ENCODE results near the gene VPS8.

The VPS8 gene

GRCh38 chr3:184908859-184909258, 96.9 kb downstream of the VPS8 start:
- TF ChIP-seq CTCF (IDR thresholded peaks at IDR 0.05; ENCODE audit: low read depth, low read length, missing control alignments): no peak
- in situ Hi-C loops (cut with HindIII; ENCODE audit: low pct_ligation_motif_present, low sequenced_read_pairs): no loop called here
- Histone ChIP-seq H3K27me3 (replicated peaks) (no peaks in the 10 kb centered on the region), H3K36me3 (replicated peaks) (no peaks in the 10 kb centered on the region), H3K27ac (no peak overlapping the region), H3K4me3 (ENCODE audit: low read depth, low read length) (no peak overlapping the region)
- no peak for DNase-seq

GRCh38 chr3:184910664-184911063, 98.7 kb downstream of the VPS8 start:
- Histone ChIP-seq H3K27ac (no peak overlapping the region), H3K4me3 (ENCODE audit: low read depth, low read length) (no peak overlapping the region), H3K36me3 (replicated peaks) (no peaks in the 10 kb centered on the region), H3K27me3 (replicated peaks) (no peaks in the 10 kb centered on the region)
- DNase-seq: no peak
- no peak for TF ChIP-seq CTCF (IDR thresholded peaks at IDR 0.05; ENCODE audit: low read depth, low read length, missing control alignments)
- in situ Hi-C loops (cut with HindIII; ENCODE audit: low pct_ligation_motif_present, low sequenced_read_pairs): no loop called here

- Histone ChIP-seq H3K4me3 (ENCODE audit: low read depth, low read length) (no peak overlapping the region), H3K27ac (no peak overlapping the region), H3K27me3 (replicated peaks) (no peaks in the 10 kb centered on the region), H3K36me3 (replicated peaks) (no peaks in the 10 kb centered on the region)
- DNase-seq: no peak
- in situ Hi-C loops (cut with HindIII; ENCODE audit: low pct_ligation_motif_present, low sequenced_read_pairs): no loop called here
- no peak for TF ChIP-seq CTCF (IDR thresholded peaks at IDR 0.05; ENCODE audit: low read depth, low read length, missing control alignments)
These were observed 99.6 kb downstream of the VPS8 start for GRCh38 chr3:184911570-184911969.

GRCh38 chr3:184912163-184912562, 100.2 kb downstream of the VPS8 start:
- no peaks in the 10 kb centered on the region for H3K27me3 ChIP-seq (replicated peaks)
- no peak for DNase-seq
- no peak overlapping the region for H3K27ac ChIP-seq
- in situ Hi-C loops (cut with HindIII; ENCODE audit: low pct_ligation_motif_present, low sequenced_read_pairs): no loop called here
- no peak overlapping the region for H3K4me3 ChIP-seq (ENCODE audit: low read depth, low read length)
- H3K36me3 ChIP-seq (replicated peaks): no peaks in the 10 kb centered on the region
- TF ChIP-seq CTCF (IDR thresholded peaks at IDR 0.05; ENCODE audit: low read depth, low read length, missing control alignments): no peak

GRCh38 chr3:184914628-184915027, 102.7 kb downstream of the VPS8 start:
- in situ Hi-C loops (cut with HindIII; ENCODE audit: low pct_ligation_motif_present, low sequenced_read_pairs): no loop called here
- DNase-seq: peak; percentile 47
- Histone ChIP-seq H3K4me3 (ENCODE audit: low read depth, low read length) (no peak overlapping the region), H3K27me3 (replicated peaks) (no peaks in the 10 kb centered on the region), H3K36me3 (replicated peaks) (no peaks in the 10 kb centered on the region), H3K27ac (peak overlapping the region; percentile 55)
- TF ChIP-seq CTCF (IDR thresholded peaks at IDR 0.05; ENCODE audit: low read depth, low read length, missing control alignments): no peak

GRCh38 chr3:184918750-184919149, 106.8 kb downstream of the VPS8 start:
- no peak for DNase-seq
- H3K27me3 ChIP-seq (replicated peaks): no peaks in the 10 kb centered on the region
- no peak overlapping the region for H3K27ac ChIP-seq
- no peak for TF ChIP-seq CTCF (IDR thresholded peaks at IDR 0.05; ENCODE audit: low read depth, low read length, missing control alignments)
- H3K4me3 ChIP-seq (ENCODE audit: low read depth, low read length): no peak overlapping the region
- peaks cover 3% of the 10 kb centered on the region for H3K36me3 ChIP-seq (replicated peaks)
- in situ Hi-C loops (cut with HindIII; ENCODE audit: low pct_ligation_motif_present, low sequenced_read_pairs): no loop called here
